ENCODE results near the gene PADI2.

PADI2 gene

DNA sequence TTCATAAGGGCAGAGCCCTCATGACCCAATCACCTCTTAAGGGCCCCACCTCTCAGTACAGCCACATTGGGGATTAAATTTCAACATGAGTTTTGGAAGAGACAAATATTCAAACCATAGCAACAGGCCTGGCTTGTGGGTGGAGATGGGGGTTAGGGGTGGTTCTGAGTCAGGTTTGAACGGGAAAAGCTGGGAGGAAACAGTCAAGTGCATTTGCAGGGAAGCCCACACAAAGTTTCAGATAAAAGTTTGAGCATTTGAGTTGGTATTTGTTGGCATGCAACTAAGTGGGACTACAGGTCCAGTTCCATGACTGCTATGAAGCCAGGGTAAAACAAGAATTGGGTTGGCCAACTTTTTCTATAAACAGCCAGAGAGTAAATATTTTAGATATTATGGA is 21.0 kb upstream of the PADI2 start:
- no peak for DNase-seq (ENCODE audit: low read depth in 2 of 2)

DNA sequence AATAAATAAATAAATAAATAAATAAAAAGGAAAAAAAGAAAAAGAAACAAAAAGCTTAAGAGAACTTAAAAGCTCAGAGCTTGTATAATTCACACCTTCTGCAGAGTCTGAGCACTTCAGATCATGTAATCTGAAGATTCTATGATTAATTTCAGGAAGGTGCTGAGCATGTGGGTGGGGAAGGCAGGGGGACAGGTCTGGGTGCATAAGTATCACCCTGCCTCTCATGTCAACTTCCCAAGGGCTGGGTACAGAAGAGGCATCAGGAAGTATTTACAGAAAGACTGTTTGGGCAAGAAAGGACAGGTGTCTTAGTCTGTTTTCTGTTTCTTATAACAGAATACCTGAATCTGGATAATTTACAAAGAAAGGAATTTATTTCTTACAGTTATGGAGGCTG is 20.4 kb upstream of the PADI2 start:
- DNase-seq (ENCODE audit: low read depth in 2 of 2), result no peak

DNA sequence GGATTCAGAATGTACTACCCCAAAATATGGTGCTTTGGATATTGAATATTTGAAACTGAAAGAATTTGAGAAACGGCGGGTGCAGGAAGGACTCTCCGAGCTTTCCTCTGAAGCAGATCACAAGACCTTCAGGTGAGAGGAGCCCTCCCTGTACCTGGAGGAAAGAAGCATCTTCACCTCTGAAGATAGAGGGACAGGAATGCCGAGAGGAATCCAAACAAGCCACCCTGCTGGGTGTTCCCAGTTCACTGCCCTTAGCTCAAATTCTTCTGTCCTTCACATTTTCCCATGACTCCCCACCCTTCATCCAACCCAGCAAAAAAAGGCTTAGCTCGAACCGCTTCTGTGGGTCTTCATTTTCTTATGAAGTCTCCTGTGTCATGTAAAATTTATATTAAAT is 18.2 kb upstream of the PADI2 start:
- DNase-seq (ENCODE audit: low read depth in 2 of 2), result no peak

DNA sequence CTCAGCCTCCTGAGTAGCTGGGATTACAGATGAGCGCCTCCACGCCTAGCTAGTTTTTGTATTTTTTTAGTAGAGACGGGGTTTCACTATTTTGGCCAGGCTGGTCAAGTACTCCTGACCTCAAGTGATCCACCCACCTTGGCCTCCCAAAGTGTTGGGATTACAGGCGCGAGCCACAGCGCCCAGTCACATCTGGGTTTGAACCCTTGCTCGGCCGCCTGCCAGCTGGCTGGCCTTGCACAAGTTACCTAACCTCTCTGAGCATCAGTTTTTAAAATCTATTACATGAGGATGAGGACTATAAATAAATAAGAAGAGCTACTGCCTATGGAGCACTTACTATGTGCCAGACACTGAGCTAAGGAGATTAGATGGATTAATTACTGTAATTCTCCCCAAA is 17.7 kb upstream of the PADI2 start:
- DNase-seq (ENCODE audit: low read depth in 2 of 2), result no peak

DNA sequence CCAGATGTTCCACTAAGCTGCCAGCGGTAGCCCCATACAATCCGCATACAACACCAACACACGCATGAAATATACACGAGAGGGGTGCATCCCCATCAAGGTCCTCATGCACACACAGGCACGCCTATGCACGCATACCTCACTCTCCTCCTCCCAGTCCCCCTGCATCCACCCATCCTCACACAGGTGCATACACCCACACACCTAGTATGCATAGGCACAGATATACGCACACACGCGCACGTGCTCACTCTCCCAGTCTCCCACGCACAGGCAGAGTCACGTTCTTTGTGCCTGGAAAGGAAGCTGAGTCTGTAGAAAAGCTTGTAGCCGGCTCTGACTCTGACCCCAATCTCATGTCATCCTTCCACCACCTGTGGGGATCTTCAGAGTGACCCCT is 16.9 kb upstream of the PADI2 start:
- no peak for DNase-seq (ENCODE audit: low read depth in 2 of 2)

DNA sequence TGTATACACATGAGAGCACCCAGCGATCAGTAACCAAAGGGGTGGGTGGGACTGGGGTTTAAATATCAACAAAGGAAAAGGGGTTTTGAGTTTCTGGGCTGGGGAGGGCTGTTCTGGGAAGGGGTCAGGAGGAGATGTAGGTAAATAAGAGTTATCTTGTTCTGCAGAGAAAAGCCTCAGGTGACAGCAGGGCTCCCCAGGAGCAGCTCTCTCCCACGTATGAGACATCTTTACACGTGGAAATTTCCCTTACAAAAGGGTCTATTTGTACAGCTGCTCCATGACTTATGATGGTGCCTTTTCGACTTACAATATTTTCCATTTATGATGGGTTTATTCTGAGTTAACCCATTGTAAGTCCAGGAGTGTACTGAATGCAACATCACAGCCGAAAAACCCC is 16.3 kb upstream of the PADI2 start:
- DNase-seq (ENCODE audit: low read depth in 2 of 2), result no peak

DNA sequence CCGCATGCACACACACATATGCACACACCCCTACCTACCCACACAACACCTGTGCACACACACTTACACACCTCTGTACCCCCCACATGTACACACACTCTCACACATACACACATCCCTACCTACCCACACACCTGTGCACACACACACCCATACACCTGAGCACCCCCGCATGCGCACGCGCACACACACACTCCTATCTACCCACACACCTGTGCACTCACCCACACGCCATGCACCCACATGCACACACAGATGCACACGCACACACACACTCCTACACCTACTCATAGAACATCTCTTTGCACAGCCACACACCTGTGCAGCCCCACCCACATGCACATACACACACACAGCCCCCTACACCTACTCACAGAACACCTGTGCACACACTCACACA is 15.5 kb upstream of the PADI2 start:
- DNase-seq (ENCODE audit: low read depth in 2 of 2), result no peak

DNA sequence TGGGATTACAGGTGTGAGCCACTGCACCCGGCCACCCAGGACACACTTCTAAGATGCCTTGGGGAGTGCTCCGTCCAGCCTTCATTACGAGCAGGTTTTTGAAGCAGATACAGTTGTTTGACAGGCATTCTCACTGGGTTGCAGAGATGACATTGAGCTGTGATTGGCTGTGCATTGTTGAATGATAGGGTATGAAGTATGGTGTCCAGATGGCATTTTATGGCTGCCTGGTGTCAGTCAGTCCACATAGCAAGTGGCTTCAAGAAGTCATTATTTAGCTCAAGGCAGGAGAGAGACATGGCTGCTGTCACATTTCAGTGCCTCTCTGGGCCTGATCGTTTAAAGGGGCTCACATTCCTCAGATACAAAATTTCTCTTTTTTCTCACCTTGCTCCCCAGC is 14.8 kb upstream of the PADI2 start:
- no peak for DNase-seq (ENCODE audit: low read depth in 2 of 2)

DNA sequence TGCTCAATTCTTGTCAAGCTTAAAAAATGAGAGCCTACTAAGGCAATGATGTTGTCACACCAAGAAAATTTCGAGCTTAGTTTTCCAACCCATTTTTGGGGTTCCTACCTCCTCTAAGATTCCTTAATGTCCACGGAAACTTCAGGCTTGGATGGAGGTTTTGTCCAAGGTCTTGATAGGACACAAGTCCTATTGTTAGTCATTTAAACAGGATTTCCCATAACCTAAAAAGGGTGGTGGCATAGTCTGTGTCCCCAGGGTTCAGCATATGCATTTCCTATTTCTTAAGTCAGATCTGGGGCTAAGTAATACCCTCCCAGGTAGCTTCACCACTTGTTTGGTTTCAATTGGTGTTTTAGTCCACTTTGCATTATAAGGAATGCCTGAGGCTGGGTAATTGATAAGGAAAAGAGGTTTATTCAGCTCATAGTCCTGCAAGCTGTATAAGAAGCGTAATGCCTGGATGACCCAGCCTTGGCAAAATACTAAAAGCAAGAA is 10.9 kb upstream of the PADI2 start:
- DNase-seq (ENCODE audit: low read depth in 2 of 2), result no peak

DNA sequence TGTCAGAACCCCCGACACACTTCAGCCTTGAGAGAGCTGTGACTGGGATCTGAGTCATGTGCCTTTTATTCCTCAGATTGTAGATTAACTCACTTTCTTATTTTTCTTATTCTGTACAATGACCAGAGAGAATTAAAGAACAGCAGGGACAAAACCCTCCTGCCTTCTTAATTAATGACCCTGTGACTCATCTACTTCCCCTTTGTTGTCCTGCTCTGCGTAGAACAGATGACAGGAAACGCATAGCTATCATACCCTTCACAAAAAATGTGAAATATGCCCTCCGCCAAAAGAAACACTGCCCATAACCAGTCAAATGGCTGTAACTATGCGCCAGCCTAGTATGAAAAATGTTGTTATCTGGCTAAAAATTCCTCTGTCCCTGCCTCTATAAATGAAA is 9.1 kb upstream of the PADI2 start:
- DNase-seq (ENCODE audit: low read depth in 2 of 2), result no peak

DNA sequence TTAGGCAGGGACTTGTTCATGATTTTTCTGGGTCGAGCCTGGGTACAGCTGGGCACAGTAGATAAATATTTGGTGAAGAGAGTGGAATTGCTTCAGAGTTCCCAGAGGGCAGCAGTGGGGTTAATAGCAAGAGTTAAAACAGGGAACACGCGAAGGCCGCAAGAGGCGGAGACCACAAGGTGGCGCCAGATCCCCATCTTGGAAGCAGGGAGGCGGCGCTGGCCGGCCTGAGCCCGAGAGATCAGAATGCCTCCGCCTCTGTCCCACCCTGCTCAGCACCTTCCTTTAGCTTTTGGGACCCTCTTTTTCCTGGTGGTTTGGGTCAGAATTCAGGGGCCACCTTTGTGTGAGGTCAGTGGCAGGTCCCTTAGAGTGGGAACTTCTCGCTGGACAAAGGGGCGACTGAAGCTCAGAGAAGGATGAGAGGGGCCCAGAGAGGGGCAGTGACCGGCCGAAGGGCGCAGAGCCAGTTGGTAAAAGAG is 6.5 kb upstream of the PADI2 start:
- DNase-seq (ENCODE audit: low read depth in 2 of 2), result peak; percentile 59 to 61

DNA sequence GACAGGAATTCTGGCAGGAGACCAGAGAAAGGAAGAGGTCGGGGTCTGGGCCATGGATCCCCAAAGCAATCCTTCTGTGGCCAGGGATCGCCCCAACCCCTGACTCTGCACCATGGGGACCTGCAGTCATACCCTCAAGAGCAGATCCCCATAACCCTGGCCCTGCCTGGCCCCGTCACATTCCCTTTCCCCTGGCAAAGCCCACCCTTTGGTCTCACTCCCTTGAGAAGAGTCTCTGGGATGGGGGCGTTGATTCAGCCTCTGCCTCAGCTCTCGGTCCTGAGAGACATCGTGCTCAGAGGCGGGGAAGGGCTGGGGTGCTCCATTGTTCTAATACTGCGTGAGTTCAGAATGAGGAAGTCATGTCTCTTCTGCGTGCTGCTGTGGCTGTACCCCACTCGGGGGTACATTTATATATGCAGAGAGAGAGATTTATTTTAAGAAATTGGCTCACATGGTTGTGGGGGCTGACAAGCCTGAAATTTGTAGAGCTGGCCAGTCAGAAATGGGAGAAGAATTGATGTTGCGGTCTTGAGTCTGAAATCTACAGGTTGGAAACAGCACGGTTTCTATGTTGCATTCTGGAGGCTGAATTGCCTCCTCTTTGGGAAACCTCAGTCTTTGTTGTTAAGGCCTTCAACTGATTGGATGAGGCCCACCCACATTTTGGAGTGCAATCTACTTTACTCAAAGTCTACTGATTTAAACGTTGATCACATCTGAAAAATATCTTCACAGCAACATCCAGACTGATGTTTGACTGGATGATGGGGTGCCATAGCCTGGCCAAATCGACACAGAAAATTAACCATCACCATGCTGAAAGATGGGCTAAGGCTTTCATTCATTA is 4.2 kb upstream of the PADI2 start:
- DNase-seq (ENCODE audit: low read depth in 2 of 2), result no peak

DNA sequence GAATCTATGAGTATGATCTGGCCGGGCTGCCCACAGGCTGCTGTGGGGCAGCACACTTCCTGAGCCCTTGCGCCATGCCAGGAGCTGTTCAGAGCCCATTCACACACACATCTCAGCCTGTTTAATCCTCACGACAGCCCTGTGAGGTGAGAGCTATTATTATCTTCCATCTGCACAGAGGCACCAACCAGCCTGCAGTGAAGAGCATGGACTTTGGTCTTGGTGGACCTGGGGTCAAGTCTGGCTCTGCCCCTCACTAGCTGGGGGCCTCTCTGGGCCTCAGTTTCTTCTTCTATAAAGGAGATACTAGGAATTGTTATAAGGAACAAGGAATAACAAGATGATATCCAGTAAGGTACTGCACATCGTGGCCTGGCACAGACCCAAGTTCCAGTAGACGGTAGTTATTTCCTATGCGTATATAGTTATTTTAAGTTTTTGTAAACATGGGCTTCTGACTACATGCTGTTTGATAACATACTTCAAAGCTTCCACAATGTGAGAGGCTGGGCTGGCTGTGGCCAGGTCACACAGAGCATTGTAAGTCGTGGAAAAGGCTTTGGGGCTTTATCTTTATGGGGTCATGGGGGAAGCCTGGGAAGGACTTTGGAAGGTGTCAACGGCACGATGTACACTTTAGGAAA is 3.4 kb upstream of the PADI2 start:
- DNase-seq (ENCODE audit: low read depth in 2 of 2), result no peak

DNA sequence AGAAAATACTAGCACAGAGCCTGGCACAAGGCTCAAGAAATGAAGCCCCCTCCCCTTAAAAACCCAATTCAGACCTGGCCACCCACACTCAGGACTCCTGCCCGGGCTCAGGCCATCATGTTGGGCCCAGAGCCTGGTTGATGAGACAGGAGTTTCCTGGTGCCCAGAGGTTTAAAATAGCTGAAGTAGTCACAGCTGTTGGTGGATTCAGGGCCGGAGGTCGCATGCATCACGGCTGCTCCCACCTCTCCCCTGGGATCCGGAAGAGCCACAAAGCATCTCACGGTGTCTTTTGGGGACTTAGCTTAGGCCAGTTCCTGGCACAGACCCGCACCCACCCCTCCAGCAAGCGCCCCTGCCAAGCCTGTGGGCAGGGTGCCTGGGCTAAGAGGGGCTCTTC is 2.6 kb upstream of the PADI2 start:
- DNase-seq (ENCODE audit: low read depth in 2 of 2), result no peak

DNA sequence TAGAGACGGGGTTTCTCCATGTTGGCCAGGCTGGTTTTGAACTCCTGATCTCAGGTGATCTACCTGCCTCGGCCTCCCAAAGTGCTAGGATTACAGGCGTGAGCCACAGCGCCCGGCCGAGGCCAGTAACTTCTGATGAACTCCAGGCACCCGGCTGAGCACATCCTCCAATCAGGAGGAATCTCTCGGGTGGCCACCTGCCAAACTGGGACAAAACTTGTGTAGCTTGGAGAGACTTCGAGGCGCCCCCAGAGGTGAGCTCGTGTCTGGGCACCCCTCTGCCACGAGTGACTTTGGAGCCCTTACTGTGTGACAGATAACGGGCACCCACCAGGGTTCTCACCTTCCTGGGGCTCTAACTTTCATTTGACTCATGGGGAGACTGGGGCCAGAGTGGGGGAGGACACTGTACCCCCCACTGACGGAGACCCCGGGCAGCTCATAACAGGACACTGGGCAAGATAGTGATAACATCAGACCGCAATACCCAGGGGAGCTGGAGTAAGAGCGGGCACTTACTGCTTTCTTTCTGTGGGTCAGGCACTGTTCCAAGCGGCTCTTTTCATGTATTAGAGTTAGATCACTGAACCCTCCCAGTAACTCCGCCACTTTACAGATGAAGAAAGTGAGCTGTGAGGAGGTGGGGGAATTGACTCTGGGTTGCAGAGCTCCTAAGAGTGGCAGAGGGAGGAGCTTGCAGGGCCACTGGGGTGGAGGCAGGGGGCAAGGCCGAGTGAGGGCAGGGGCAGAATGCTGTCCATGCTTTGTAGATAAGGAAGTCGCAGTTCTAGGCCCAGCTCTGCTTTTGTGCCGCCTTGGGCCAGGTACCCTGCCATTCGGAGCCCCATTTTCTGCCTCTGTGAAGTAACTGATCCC is 1.9 kb upstream of the PADI2 start:
- no peak for DNase-seq (ENCODE audit: low read depth in 2 of 2)

DNA sequence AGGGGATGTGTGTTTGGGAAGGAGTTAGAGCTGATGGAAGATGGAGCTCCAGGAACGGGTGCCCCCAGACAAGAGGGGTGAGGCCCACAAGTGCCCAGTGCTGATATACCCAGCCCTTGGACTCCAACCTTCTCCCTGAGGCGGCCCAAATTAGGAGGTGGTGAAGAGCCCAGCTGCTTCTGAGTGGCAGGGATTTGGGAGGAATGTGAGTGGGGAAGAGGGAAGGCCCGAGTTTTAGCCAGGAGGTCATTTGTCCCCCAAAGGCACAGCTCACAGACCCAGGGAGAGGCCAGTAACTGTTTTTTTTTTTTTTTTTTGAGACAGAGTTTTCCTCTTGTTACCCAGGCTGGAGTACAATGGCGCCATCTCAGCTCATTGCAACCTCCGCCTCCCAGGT is 1.2 kb upstream of the PADI2 start:
- DNase-seq (ENCODE audit: low read depth in 2 of 2), result no peak

DNA sequence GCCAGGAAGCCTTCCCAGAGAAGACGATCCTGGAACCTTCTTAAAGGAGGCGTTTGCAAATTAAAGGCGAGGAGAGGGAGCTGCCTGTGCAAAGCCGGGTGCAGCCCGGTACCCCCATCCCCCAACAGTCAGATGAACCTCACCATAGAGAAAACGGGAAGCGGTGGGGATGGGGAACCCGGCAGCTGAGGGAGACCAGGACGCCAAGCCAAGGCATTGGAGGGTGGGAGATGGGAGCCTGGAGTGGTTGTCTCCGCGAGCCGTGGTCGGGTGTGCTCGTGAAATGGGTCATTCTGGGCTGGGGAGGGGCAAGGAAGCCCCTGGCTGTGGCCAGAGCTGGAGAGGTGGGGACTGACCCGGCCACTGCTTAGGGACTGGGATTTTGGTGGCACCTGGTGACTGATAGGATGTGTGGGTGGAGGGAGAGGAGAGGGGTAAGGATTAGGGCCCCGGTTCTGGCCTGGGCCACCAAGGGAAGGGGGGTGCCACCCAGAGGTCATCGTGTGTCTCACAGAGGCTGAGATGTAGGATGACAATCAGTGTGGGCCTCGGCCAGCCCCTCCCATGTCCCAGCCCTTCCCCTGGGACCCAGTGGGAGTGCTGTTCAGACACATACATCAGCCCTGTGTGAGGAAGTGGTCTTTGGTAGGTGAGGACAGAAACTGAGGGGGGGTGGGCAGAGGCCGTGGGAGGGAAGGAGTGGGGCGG is 676 bp upstream of the PADI2 start:
- no peak for DNase-seq (ENCODE audit: low read depth in 2 of 2)

DNA sequence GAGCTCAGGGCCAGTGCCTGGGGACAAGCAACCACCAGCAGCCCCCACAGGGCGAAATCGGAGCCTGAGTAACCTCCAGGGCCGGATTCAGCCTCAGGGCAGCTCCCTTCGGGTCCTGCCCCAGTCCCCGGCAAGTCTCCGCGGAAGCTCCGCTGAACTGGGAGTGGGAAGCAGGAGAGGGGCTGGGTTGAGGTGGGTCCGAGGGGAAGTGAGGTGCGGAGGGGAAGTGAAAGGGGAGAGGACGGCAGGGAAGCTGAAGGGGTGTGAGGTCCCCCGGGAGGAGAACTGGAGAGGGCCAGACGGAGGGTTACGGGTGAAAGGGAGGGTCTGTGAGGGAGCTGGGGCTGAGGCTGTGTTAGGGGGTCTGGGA is 560 bp downstream of the PADI2 start:
- DNase-seq (ENCODE audit: low read depth in 2 of 2), result no peak

DNA sequence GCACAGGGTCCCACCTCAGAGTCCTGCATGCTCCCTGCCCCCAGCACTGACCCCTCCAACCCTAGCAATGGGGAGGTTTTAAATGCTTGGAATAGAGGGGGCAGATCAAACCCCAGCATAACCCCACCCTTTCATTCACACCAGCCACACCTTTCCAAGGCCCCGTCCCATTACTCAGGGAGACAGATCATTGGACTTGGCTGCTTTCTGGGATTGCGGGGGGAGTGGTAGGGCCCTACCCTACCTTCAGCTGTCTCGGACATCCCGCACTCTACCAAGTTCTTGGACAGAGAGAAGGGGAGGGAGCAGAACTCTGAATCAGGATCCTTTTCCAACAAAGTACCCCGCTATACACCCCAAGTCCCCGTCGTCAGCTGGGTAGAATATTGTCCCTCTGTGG is 983 bp downstream of the PADI2 start:
- no peak for DNase-seq (ENCODE audit: low read depth in 2 of 2)

DNA sequence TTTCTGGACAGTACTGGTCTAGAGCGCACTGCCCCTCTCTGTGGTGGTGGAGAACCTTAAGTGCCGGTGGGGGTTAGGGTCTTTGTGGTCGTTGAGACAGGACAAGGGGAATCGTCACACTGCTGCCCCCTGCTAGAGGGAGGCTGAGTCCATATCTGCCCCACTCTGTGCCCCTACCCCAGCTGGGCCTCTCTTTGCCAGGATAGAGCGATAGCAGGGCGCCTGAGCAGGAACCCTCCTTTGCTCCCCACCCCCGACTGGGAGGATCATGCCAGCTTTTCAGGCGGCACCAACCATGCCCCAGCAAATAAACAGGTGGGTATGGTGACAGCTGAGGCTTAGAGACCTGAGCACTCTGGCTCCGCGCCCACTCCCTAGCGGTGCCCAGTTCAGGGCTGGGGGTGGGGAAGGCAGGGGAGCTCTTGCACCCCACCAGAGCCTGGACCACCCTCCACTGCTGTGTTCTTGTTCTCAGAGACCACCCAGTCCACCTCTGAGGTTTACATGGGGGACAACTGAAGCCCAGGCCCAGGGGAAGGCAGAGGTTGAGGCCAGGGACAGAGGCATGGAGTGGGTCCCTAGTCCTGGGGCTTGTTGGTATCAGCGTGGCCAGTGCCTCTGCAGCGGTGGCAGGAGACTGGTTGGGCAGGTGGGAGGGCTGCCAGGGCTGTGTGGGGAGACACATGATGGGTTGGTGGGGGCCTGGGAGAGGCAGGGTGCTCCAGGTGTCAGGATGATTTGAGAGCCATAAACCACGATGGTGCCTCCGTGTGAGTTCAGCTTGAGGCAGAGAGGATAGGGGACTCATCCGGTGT is 1.6 kb downstream of the PADI2 start:
- DNase-seq (ENCODE audit: low read depth in 2 of 2), result no peak

DNA sequence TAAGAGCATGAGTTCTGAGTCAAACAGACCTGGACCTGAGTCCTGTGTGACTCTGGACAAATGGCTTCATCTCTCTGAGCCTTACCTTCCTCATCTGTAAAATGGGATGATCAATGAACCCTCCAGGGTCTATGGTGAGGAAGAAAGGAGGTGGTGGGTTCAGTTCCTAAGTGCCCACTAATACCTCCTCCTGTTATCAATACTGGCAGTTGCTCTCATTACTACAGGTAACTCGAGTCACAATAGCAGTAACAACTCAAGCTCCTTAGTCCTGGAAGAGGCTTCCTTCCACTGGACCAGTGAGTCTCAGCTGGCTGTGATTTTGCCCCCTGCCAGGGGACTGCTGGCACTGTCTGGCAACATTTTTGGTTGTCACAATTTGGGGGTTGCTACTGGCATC is 2.6 kb downstream of the PADI2 start:
- DNase-seq (ENCODE audit: low read depth in 2 of 2), result no peak

Measured in stimulated activated CD8-positive, alpha-beta memory T cell treated with anti-CD3 and anti-CD28 coated beads, Interleukin-15, amount 100 ng/mL, for 48 hours (primary cell).